Transverse colon (tissue), 4 donors: ENCODE data around the gene IGLL1.

Experiments
- EP300 ChIP-seq: sonication (generic); formaldehyde crosslinking; IDR thresholded peaks from one replicate; pipeline ENCODE4 v1.6.1; 2017; ENCODE audit warnings: antibody characterized with exemption, low read depth
- POLR2AphosphoS5 ChIP-seq, 3 donors: sonication (generic); formaldehyde crosslinking; IDR thresholded peaks; one replicate each; pipeline ENCODE4 v1.6.1; 2016; ENCODE audit warnings: antibody characterized with exemption in 3 of 3
- TF ChIP-seq, protein P1 (sequence below), 5 experiments: fragments of 200-600 bp in 3 of 5; fragments of 450-650 bp in 2 of 5; sonication (generic) in 3 of 5; IDR thresholded peaks; 1 replicate in 2 of 5; 2 replicates in 3 of 5; pipeline ENCODE4 v1.5.1; 2016 to 2017; ENCODE audit warnings: antibody characterized with exemption in 5 of 5, inconsistent platforms in 3 of 5, mild to moderate bottlenecking in 2 of 5, moderate library complexity in 1 of 5

DNA sequence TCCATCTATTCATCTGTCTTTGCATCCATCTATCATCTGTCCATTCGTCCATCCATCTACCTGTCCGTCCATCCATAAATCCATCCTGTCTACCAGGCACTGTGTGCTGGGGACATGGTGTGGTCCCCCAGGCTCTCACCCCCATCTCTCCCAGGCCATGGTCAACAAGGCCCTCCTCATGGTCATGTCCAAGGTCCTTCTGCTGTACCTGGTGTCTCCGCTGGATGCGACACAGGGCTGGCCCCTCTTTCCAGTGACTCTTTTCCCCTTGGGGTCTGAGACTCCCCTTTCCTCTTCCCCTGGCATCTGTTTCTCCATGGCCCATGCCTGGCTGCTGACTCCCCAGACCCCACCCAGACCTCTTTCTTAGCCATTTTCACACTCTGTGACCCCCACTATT lies 4.5 kb downstream of the IGLL1 start:
- TF ChIP-seq, protein P1, sequence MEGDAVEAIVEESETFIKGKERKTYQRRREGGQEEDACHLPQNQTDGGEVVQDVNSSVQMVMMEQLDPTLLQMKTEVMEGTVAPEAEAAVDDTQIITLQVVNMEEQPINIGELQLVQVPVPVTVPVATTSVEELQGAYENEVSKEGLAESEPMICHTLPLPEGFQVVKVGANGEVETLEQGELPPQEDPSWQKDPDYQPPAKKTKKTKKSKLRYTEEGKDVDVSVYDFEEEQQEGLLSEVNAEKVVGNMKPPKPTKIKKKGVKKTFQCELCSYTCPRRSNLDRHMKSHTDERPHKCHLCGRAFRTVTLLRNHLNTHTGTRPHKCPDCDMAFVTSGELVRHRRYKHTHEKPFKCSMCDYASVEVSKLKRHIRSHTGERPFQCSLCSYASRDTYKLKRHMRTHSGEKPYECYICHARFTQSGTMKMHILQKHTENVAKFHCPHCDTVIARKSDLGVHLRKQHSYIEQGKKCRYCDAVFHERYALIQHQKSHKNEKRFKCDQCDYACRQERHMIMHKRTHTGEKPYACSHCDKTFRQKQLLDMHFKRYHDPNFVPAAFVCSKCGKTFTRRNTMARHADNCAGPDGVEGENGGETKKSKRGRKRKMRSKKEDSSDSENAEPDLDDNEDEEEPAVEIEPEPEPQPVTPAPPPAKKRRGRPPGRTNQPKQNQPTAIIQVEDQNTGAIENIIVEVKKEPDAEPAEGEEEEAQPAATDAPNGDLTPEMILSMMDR (IDR thresholded peaks at IDR 0.05), result no peak
- TF ChIP-seq EP300 (no peak), POLR2AphosphoS5 (IDR thresholded peaks at IDR 0.05) (no peak)
